Limb (tissue), 2 donors: ENCODE measurements around the gene CAND2.
"Not testable (repeated sequence)": the region's sequence is repeated elsewhere in the genome, so short reads cannot be mapped to it uniquely, and the experiment has no call there.

Experiments
- DNase-seq, 2 donors: peaks; one replicate each; pipeline ENCODE4 v3.0.0-alpha.2; 2016; ENCODE audit errors: extremely low spot score in 2 of 2

Gene CAND2

DNA sequence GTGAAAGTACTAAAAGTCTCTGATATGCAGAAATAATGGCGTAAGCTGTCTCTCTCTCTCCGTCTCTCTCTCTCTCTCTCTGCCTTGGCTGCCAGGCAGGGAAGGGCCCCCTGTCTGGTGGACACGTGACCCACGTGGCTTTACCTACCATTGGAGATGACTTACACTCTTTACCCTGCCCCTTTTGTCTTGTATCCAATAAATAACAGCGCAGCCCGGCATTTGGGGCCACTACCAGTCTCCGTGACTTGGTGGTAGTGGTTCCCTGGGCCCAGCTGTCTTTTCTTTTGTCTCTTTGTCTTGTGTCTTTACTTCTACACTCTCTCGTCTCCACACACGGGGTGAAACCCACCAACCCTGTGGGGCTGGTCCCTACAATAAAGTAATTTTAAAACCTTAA lies 25.2 kb upstream of the CAND2 start:
- no peak for DNase-seq

DNA sequence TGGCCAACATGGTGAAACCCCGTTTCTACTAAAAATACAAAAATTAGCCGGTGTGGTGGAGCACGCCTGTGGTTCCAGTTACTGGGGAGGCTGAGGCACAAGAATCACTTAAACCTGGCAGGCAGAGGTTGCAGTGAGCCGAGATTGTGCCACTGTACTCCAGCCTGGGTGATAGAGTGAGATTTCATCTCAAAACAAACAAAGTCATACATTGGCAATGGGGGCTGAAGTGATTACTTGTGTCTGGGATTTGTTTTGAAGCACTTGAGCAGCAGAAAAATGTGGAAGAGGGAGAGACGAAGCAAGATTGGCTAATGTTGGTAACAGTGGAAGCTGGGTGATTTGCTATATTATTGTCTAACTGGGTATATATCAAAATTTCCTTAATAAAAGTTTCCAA lies 24.0 kb upstream of the CAND2 start:
- no peak for DNase-seq

DNA sequence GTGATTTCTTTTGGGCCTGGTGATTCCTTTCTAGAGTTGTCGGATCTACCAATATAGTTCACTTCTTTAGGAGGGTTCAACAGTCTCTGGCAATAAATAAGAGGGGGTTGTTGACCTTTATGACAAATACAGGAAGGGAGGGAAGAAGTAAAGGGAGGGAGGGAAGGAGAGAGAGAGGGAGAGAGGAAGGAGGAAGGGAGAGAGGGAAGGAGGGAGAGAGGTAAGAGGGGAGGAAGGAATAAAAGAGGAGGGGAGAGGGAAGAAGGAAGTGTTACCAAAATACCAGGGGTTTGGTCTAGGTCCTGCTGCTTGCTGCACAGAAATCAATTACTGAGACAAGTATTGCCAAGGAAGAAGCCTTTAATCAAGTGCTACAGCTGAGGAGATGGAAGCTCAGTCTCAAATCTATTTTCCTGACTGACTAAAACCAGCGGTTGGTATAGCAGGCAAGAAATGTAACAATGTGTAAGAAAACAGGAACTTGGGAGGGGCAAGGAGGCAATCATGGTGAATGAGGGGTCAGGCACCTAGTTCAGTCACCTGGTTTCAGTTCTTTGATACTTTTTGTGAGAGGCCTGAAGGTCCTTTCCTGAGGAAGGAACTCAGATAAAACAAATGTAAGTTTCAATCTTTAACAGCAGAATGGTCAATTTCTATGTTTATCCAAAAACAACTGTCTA lies 23.3 kb upstream of the CAND2 start:
- DNase-seq, result no peak

DNA sequence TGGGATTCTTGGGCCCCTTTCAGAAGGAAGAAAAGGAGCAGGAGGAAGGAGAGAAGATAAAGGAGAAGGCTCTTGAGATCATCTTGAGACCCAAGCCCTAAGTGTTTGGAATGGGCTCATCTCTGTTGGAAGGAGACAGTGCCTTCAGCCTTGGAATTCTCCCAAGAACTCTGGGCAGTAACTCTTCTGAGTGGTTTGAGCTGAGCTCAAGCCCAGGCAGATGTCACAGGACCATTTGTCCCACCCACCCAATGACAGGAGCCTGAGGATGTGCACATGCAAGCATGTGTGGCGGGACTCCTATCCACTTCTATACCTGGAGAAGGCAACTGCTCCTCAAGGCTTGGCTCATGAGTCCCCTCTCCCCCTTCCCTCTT lies 22.8 kb upstream of the CAND2 start:
- no peak for DNase-seq

DNA sequence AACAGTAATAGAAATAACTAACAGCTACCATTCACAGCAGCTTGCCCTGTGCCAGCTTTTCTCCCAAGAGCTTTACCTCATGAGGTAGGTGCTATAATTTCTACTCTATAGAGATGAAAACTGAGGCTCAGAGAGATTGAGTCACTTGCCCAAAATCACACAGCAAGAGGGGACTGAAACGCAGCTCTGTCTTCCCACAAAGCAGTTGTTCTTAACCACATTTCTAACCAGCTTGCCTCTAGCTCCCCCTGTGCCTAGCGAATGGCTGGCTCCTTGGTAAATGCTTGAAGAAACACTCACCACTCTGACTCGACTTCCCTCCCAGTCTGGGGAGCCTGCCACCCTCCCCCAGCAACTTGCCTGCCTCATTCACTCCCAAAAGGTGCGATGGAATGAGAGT lies 21.9 kb upstream of the CAND2 start:
- DNase-seq, result no peak

DNA sequence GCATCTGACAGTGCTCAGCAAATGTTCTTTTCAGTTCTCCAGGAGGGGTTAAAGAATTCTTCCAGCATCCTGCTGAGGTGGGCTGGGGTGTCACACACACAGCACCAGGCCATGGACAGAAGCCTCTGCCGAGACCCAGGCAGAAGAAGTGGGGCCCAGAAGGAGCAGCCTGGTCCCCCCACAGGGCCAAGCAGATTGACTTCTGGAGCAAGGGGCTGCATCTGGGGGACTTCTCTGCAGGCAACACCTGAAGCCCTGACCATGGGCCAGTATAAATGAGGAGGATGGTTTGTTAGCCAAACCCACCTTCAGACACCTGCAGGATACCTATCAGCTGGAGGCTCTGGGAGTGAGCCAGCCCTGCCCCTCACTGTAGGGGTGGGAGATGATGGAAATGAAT lies 21.3 kb upstream of the CAND2 start:
- no peak for DNase-seq

DNA sequence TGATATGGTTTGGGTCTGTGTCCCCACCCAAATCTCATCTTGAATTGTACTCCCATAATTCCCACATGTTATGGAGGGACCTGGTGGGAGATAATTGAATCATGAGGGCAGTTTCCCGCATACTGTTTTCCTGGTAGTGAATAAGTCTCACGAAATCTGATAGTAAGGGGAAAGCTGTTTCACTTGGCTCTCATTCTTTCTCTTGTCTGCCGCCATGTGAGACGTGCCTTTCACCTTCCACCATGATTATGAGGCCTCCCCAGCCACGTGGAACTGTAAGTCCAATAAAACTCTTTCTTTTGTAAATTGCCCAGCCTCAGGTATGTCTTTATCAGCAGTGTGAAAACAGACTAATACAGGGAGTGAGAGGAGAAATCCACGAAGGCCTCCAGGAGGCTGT lies 20.5 kb upstream of the CAND2 start:
- not testable (repeated sequence) for DNase-seq

DNA sequence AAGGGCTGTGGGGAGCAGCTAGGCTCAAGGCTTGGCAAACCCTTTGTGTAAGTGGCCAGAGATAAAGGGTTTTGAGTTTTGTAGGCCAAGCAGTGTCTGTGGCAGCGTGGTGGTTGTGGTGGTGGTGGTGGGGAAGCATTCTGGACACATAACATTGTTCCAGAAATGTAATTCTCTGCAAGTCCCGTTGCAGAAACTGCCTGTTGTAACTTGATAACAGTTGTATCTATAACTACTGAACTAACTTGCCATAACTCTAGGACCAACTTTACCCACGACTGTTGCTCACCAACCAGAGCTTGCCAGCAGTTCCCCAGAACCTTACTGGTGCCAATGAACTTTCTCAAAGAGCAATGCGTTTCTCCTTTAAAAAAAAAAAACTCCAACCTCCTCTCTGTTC lies 19.3 kb upstream of the CAND2 start:
- DNase-seq, result no peak

DNA sequence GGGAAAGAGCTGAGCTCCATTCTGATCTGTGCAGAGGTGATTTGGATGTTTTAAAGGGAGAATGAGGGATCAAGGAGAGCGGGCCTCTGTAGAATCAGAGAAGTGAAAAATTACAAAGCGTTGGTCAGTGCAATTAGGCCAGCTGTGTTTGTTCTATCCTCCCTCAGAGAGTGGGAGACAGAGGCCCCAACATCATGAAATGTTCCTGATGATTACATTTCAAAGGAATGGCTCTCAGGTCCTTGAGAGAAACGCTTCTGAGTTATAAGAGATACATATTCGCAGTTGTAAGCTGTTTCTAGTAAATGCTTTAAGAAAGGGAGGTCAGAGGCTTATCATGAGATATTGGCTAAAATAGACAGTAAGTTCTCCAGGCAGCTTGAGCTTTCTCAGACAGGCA lies 15.7 kb upstream of the CAND2 start:
- no peak for DNase-seq

DNA sequence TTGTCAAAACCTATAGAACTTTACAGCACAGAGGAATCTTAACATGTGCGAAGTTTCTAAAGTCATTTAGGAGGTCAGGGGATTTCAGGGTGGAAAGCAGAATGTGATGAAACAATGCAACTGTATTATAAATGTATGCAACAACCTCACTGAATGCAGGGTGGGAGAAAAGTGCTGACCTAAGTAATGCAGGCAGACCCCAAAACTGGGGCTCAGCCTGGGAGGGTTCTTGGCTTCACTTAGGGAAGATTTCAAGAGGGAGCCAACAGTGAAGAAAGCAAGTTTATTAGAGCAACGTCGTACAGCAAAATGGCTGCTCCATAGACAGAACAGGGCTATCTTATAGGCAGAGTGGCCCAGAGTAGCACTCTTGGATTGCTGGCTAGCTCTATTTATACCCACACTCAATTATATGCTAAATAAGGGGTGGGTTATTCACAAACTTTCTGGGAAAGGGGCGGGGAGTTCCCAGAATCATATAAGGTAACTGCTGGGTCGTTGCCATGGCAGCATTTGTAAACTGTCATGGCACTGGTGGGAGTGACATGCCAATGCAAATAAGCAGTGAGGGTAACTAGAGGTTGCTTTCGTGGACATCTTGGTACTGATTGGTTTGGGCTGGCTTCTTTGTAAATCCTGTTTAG lies 14.2 kb upstream of the CAND2 start:
- DNase-seq, result no peak

DNA sequence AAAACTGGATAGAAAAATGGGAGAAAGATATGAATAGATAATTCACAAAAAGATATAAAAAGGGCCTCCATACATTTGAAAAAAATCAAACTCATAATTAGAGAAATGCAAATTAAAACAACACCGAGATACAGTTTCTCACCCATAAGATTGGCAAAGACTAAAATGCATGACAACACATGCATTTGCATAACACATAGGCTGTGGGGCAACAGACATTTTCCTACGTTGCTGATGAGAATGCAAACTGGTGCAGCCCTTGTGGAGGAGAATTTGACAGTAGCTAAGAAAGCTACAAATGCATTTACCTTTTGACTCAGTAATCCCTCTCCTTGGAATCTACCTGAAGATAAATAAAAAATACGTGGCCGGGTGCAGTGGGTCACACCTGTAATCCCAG lies 11.4 kb upstream of the CAND2 start:
- no peak for DNase-seq

DNA sequence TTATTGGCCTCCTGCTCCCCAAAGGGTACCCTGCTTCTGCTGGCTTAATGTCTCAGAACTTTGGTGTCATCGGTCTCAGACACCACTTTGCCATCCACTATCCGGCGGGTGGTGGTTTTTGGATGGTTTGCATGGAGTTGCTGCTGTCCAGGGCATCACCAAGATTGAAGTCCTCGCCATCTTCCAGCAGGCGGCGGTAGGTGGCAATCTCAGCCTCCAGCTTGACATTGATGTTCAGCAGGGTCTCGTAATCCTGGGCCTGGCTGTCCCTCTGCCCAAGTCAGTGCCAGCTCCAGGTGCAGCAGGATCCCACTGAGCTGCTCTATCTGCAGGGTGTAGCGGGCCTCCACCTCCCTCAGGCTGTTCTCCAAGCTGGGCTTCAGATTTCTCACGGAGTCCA lies 9.1 kb upstream of the CAND2 start:
- peak in 1 of 2 donors; percentile 53 for DNase-seq

DNA sequence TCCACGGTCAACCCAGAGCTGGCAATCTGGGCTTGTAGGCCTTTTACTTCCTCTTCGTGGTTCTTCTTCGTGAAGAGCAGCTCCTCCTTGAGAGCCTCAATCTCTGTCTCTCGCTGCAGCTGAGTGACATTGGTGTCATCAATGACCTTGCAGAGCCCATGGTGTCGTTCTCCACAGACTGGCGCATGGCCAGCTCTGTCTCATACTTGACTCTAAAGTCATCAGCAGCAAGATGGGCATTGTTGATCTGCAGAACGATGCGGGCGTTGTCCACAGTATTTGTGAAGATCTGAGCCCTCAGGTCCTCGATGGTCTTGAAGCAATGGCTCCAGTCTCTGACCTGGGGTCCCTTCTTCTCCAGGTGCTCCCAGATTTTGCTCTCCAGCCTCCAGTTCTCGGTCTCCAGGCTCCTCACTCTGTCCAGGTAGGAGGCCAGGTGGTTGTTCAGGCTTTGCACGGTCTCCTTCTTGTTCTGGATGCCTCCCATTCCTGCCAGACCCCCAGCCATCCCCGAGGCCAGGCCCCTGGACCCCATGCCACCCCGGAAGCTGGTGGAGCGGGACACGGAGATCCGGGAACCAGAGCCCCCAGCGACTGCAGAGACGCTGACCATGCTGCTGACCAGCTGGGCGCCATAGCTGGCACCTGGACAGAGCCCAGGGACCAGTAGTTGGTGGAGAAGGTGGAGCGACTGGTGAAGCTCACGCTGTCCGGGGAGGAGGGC lies 8.4 kb upstream of the CAND2 start:
- DNase-seq, result not testable (repeated sequence)

DNA sequence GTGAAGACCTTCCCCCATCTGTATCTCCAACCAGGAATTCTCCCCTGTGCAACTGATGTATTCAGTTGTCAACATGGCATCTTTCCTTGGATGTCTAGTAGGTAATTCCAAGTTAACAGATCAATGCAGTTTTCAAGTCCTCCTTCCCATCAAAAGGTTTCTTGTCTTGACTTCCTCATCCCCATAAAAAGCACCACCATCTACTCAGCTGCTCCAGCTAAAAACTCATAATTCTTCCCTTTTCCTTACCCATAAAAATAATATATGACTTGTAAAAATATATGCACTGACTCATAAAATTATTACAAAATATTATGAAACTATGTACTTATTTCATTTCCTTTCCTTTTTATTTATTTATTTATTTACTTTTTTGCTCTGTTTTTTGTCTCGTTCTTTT lies 5.0 kb upstream of the CAND2 start:
- no peak for DNase-seq

DNA sequence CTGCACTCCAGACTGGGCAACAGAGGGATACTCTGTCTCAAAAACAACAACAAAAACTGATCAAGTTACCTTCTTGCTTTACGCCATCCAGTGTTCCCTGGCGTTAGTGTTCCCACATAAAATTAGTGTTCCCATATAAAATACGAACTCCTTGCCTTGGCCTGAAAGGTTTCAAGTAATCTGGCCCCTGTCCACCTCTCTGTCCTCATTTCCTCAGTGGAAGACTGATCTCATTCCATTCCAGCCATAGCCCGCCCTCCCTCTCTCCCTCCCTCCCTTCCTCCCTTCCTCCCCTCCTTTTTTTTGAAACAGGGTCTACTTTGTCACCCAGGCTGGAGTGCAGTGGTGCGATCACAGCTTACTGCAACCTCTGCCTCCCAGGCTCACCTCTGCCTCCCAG lies 2.8 kb upstream of the CAND2 start:
- no peak for DNase-seq

DNA sequence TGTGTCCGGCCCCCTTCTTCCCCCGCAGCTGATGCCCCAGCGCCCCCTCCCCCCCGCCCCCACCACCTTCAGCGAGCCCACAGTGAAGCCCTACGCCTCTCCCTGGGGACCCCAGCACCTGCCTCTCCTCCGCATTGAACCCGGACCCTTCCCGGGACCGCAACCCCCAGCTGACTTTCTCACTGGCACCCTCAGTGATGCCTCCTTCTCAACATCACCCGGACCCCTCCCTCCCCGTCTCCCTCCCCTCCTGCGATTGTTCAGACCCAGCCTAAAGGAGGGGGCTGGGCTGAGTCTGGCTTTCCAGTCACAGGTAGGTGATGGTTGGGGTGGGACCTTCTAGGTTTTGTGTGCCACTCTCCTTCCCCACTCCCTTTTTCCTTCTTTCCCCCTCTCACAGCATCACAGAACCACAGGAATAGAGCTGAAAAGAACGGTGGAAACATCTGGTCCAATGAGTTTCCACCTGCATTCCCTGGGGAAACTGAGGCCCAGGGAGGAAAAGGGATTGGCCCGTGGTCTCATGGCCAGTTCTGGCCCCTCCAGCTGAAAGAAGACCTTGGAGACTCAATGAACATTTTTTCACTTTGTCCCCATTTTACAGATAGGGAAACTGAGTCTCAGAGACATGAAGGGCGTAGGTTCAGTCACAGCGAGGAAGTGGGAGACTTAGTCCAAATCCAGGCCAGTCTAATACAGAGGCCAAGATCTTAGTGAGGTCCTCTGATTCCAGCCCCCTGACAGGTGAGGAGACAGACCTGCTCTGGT lies 828 bp downstream of the CAND2 start:
- no peak for DNase-seq

DNA sequence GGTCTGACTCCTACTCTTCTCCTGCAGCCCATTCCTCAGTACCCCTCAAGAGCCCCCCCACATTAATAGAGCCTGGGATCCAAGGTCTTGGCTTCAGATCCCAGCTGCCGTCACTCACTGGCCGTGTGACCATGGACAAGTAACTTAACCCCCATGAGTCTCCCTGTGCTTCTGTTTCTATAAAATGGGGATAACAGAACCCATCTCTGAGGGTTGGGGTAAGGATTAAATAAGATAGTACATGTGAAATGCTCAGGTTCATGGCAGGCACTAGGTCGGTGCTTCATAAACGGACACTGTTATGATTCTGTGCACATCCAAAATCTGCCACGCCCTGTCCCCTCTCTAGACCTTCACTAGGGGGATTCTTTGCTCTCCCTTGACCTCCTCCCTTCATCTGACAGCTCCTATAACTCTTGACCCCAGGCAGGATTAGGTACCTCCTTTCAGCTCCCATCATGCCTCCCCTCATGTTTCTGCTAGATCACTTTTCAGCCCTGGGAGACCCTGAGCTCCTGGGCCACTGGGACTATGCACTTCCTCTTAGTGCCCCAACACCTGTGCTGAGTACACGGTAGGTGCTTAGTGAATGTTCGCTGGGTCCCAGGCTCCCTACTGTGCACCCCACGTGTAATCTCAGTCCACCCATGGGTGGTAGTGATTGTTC lies 1.5 kb downstream of the CAND2 start:
- DNase-seq, result no peak

DNA sequence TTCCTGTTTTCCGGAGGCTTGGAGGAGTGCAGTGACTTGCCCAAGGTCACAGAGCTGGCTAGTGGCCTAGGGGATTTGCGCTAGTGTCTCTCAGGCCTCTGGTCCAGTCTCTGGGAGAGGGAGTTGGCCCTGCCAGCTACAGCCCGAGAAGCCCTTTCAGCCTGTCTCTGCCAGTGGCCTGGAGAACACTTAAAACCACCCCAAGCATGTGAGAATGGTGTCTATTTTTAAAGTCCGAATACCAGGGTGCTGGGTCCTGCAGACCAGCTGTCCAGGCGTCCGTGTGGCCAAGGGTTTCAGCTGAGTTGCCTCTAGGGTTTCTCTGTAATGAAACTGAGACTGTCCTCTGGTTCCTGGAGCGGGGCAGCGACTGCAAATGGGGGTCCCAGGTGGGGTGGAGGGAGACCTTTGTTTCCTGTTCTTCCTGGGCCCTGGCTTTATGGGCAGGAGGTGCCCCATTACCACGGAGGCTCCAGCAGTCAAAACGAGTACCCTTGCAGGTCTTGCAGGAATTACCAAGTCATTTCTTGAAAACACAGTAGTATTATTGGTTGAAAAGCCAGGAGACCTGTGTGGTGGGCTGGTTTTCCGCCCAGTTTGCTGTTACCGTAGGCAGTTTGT lies 2.2 kb downstream of the CAND2 start:
- no peak for DNase-seq

DNA sequence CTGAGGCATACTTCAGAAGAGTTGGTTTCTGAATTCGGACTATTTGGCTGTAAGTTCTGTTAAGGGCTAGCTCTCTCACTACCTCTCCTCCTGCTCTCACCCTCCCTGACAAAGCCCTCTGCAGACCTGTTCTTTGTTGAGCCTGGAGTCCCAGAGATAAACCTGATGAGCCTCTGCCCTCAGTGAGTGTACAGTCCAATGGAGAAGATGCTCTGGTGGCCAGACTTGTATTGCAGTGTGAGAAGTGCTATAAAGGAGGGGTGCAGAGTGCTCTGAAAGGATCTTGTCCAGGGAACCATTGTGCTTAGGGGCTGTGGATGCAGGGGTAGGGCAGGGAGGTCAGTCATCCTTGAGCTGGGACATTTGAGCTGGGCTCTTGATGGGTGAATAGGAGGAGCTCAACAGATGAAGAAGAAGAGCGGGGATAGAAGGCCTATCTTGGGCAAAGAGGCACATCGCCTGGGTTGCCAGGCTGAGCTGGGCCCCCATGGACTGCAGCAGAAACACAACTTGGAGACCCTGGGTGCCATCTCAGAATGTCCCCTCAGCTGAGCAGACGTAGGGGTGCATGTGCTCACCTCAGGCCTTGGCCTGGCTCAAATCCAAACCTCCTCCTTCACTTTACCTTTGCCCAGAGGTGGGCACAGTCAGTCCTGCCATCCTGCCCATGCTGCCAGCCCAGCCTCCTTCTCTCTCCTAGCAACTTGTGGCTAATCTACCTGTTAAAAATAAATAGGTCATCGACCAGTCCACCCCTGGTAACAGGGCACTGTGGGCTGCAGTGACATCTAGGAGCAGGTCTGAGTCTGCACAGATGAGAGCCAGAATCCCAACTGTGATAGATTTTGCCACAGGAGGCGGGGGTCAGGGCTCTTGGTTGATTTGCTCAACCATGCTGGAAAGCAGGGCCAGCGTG lies 3.3 kb downstream of the CAND2 start:
- no peak for DNase-seq

DNA sequence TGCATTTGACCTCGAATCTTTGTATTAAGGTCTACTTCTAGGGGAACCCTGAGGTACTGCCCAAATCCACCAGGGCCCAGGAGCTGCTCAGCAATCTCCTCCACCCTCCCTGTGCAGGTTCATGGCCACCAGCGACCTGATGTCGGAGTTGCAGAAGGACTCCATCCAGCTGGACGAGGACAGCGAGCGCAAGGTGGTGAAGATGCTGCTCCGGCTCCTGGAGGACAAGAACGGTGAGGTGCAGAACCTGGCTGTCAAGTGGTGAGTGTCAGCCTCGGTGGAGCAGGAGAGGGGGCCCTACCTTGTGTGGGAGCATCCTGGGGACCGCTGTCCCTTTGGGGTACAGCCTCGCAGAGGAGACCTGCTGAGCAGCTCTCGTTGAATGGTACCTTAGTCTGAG lies 6.9 kb downstream of the CAND2 start:
- DNase-seq, result no peak
